T47D (cell line): Measurements from ENCODE around the gene ZNF548.

ENCODE experiments used
- DNase-seq, 2 experiments: peaks; one replicate each; pipeline versions ENCODE4 v3.0.0 to v3.0.0-alpha.2; 2011 to 2012; ENCODE audit warnings: low read depth in 1 of 2, low spot score in 1 of 2
- JUND ChIP-seq: IDR thresholded peaks from 2 replicates; pipeline ENCODE4 v1.6.1; 2012; ENCODE audit warnings: low read depth
- in situ Hi-C: cut with HindIII; loops from 2 replicates; pipeline ENCODE4 v1.10.0; 2016; ENCODE audit warnings: low sequenced_read_pairs, low pct_unique_long_range_greater_than_20kb

The ZNF548 gene

GRCh38 chr19:57419439-57419838 lies 29.8 kb downstream of the ZNF548 start:
- in situ Hi-C loops, result no loop called here

GRCh38 chr19:57421037-57421436 lies 31.4 kb downstream of the ZNF548 start:
- DNase-seq, result no peak
- TF ChIP-seq JUND, result no peak
- in situ Hi-C loops, result no loop called here

More at GRCh38 chr19:57419439-57419838, 29.8 kb downstream of the ZNF548 start:
- TF ChIP-seq JUND, result no peak
- DNase-seq, result no peak

- DNase-seq, result no peak
- no peak for TF ChIP-seq JUND
Observed at GRCh38 chr19:57434386-57435061, 44.9 kb downstream of the ZNF548 start.

GRCh38 chr19:57435062-57435978 lies 45.7 kb downstream of the ZNF548 start, which contains the start of gene ZNF749:
Gene ZNF749 (plus strand): TSS chr19:57435325. CDS start chr19:57435579, 254 bp downstream.
- in situ Hi-C loops, result no loop called here
- DNase-seq, result peak; percentile 86 to 97
- no peak for TF ChIP-seq JUND

More at GRCh38 chr19:57434386-57435061, 44.9 kb downstream of the ZNF548 start:
- in situ Hi-C loops, result no loop called here

- DNase-seq, result no peak
- in situ Hi-C loops, result no loop called here
- TF ChIP-seq JUND, result no peak
Observed at GRCh38 chr19:57436417-57436816, 46.8 kb downstream of the ZNF548 start.

GRCh38 chr19:57437931-57438330 lies 48.3 kb downstream of the ZNF548 start:
- no peak for TF ChIP-seq JUND
- in situ Hi-C loops, result no loop called here
- no peak for DNase-seq

GRCh38 chr19:57438925-57439324 lies 49.3 kb downstream of the ZNF548 start:
- no peak for DNase-seq
- no peak for TF ChIP-seq JUND
- in situ Hi-C loops, result no loop called here

- TF ChIP-seq JUND, result no peak
- in situ Hi-C loops, result no loop called here
- DNase-seq, result no peak
Observed at GRCh38 chr19:57441979-57442752, 52.5 kb downstream of the ZNF548 start.

GRCh38 chr19:57443121-57443696 lies 53.6 kb downstream of the ZNF548 start:
- in situ Hi-C loops, result no loop called here
- DNase-seq, result no peak
- TF ChIP-seq JUND, result no peak

GRCh38 chr19:57452307-57452706 lies 62.7 kb downstream of the ZNF548 start:
- TF ChIP-seq JUND, result no peak
- in situ Hi-C loops, result no loop called here
- DNase-seq, result no peak
